A673 (cell line): ENCODE results near the gene TTPAL. TPM values are rescaled to one million over a fixed set of nuclear protein-coding genes. Genes with fewer than 3 reads are reported as not detected.

ENCODE experiments used
- BruUV-seq: library from RNA; stranded (reverse); fragments of 400-500 nt; replicated peaks from 2 replicates; lab custom pipeline; 2021; lab: Mats Ljungman, UMichigan
- CTCF ChIA-PET: fragments of 300-600 bp; sonication (Branson Sonifier 250); formaldehyde crosslinking; loops from one replicate; lab custom pipeline; 2022; ENCODE audit warnings: antibody characterized with exemption; lab: Charles Lee
- POLR2A ChIA-PET: fragments of 300-600 bp; sonication (Branson Sonifier 250); formaldehyde crosslinking; loops from one replicate; lab custom pipeline; 2022; ENCODE audit warnings: antibody characterized with exemption; ENCODE audit not compliant: low non-redundant PET; lab: Charles Lee
- DNase-seq: peaks from one replicate; pipeline ENCODE4 v3.0.0-alpha.2; 2015; ENCODE audit warnings: low spot score
- H3K27ac ChIP-seq: fragments of 200-600 bp; sonication (generic); 2 replicates; pipeline ENCODE4 v1.5.1; 2016; ENCODE audit warnings: mixed run types, low read depth, mild to moderate bottlenecking, mixed read lengths, antibody characterized with exemption, low read length; ENCODE audit not compliant: poor library complexity, severe bottlenecking
- H3K27me3 ChIP-seq: fragments of 200-600 bp; sonication (generic); replicated peaks from 2 replicates; pipeline ENCODE4 v1.6.1; 2017; ENCODE audit warnings: mixed run types, low read depth, mild to moderate bottlenecking, mixed read lengths, antibody characterized with exemption, low read length; ENCODE audit not compliant: insufficient read depth, poor library complexity
- H3K36me3 ChIP-seq: fragments of 200-600 bp; sonication (generic); 2 replicates; pipeline ENCODE4 v1.6.1; 2016; ENCODE audit warnings: mixed run types, mild to moderate bottlenecking, mixed read lengths, antibody characterized with exemption, low read length; ENCODE audit not compliant: insufficient read depth, poor library complexity, severe bottlenecking
- H3K4me1 ChIP-seq: fragments of 200-600 bp; sonication (generic); 2 replicates; pipeline ENCODE4 v1.6.1; 2017; ENCODE audit warnings: mixed run types, mild to moderate bottlenecking, mixed read lengths, antibody characterized with exemption, low read length; ENCODE audit not compliant: insufficient read depth, poor library complexity, severe bottlenecking
- H3K4me3 ChIP-seq: fragments of 200-600 bp; sonication (generic); 2 replicates; pipeline ENCODE4 v1.5.1; 2016; ENCODE audit warnings: low read depth, mixed run types, mild to moderate bottlenecking, mixed read lengths, low read length; ENCODE audit not compliant: poor library complexity, severe bottlenecking
- H3K9me3 ChIP-seq: fragments of 200-600 bp; sonication (generic); 2 replicates; pipeline ENCODE4 v1.6.1; 2016; ENCODE audit warnings: mixed run types, low read depth, mild to moderate bottlenecking, mixed read lengths, antibody characterized with exemption, low read length; ENCODE audit not compliant: poor library complexity, severe bottlenecking
- CTCF ChIP-seq: fragments of 300-800, 200-600 bp; sonication (generic); conservative IDR thresholded peaks from 2 replicates; pipeline ENCODE4 v1.5.1; 2017; ENCODE audit warnings: low read depth, mild to moderate bottlenecking, antibody characterized with exemption, low read length, moderate library complexity, mixed read lengths
- EZH2 ChIP-seq: fragments of 200-600 bp; sonication (generic); IDR thresholded peaks from 2 replicates; pipeline ENCODE4 v1.6.1; 2017; ENCODE audit warnings: borderline replicate concordance, low read depth, mild to moderate bottlenecking, mixed read lengths, antibody characterized with exemption, low read length; ENCODE audit not compliant: poor library complexity, severe bottlenecking
- intact Hi-C: fragments of 100-400 bp; cut with micrococcal nuclease; formaldehyde crosslinking; loops from one replicate; pipeline ENCODE4 v1.10.0; 2022; ENCODE audit not compliant: unreplicated experiment
- total RNA-seq: library from RNA; stranded (reverse); gene quantifications from 2 replicates; pipeline ENCODE4 v1.2.3, GENCODE V29; 2021

The TTPAL gene
- total RNA-seq, 1 experiment from 2014 or later = 14.6 TPM

- peak; percentile 66 for TF ChIP-seq CTCF
- no peak for TF ChIP-seq EZH2
- H3K4me3 ChIP-seq = no peak overlapping the region
- intact Hi-C loops = no loop called here
- BruUV-seq = no TSS peak
- CTCF ChIA-PET = no interaction called here
- H3K27ac ChIP-seq = no peak overlapping the region
- POLR2A ChIA-PET = no interaction called here
- H3K27me3 ChIP-seq = no peaks in the 10 kb centered on the region
- H3K36me3 ChIP-seq = no peaks in the 10 kb centered on the region
- no peaks in the 10 kb centered on the region for H3K9me3 ChIP-seq
- no peaks in the 10 kb centered on the region for H3K4me1 ChIP-seq
- DNase-seq = peak; percentile 46
Measured at GRCh38 chr20:44448753-44449546, 26.7 kb upstream of the TTPAL start.

GRCh38 chr20:44449864-44450263 lies 25.8 kb upstream of the TTPAL start:
- DNase-seq = no peak
- intact Hi-C loops = no loop called here
- H3K4me1 ChIP-seq = no peaks in the 10 kb centered on the region
- no peak overlapping the region for H3K27ac ChIP-seq
- H3K27me3 ChIP-seq = no peaks in the 10 kb centered on the region
- ChIA-PET CTCF (interaction anchor here (0.6 kb wide), 1 partner anchor 1235 kb away, joined by 9 read pairs; no protein-coding TSS in a partner anchor), POLR2A (no interaction called here)
- H3K9me3 ChIP-seq = no peaks in the 10 kb centered on the region
- TF ChIP-seq CTCF = no peak
- TF ChIP-seq EZH2 = no peak
- no TSS peak for BruUV-seq
- H3K4me3 ChIP-seq = no peak overlapping the region
- H3K36me3 ChIP-seq = no peaks in the 10 kb centered on the region

- no TSS peak for BruUV-seq
- no peak for DNase-seq
- H3K27ac ChIP-seq = no peak overlapping the region
- ChIA-PET CTCF (interaction anchor here (0.6 kb wide), 1 partner anchor 1235 kb away, joined by 9 read pairs; no protein-coding TSS in a partner anchor), POLR2A (no interaction called here)
- H3K4me1 ChIP-seq = no peaks in the 10 kb centered on the region
- intact Hi-C loops = no loop called here
- TF ChIP-seq EZH2 (no peak), CTCF (no peak)
- H3K4me3 ChIP-seq = no peak overlapping the region
- H3K9me3 ChIP-seq = no peaks in the 10 kb centered on the region
- no peaks in the 10 kb centered on the region for H3K36me3 ChIP-seq
- H3K27me3 ChIP-seq = no peaks in the 10 kb centered on the region
Measured at GRCh38 chr20:44450281-44450889, 25.3 kb upstream of the TTPAL start.
